ENCODE data around the gene SPPL2A. TPM values are rescaled to one million over a fixed set of nuclear protein-coding genes. Genes with fewer than 3 reads are reported as not detected.

The SPPL2A gene
- total RNA-seq, 1 experiment from 2014 or later: 61.0 TPM

- intact Hi-C loops (cut with micrococcal nuclease): no loop called here
- POLR2A ChIA-PET: no interaction called here
- RAD21 ChIA-PET (ENCODE audit: low non-redundant PET in 1 of 2, low total read pairs in 2 of 2, uncharacterized antibody in 2 of 2, unreplicated experiment in 2 of 2): no interaction called here
Measured at GRCh38 chr15:50698101-50698500, 67.4 kb downstream of the SPPL2A start.

GRCh38 chr15:50697109-50697797 lies 68.3 kb downstream of the SPPL2A start:
- ATAC-seq: no peak
- CTCF ChIA-PET: no interaction called here
- TF ChIP-seq EZH2phosphoT487 (IDR thresholded peaks at IDR 0.05; ENCODE audit: borderline replicate concordance) (no peak), EZH2 (IDR thresholded peaks at IDR 0.05) (no peak), CEBPB (IDR thresholded peaks at IDR 0.05; ENCODE audit: low read depth) (no peak), SP1 (IDR thresholded peaks at IDR 0.05; ENCODE audit: low read depth) (no peak), ZBTB33 (IDR thresholded peaks at IDR 0.05; ENCODE audit: extremely low read depth, insufficient replicate concordance, low read length) (no peak), CBX3 (IDR thresholded peaks at IDR 0.05; ENCODE audit: low read depth) (no peak), ZFX (IDR thresholded peaks at IDR 0.05) (no peak), EGR1 (IDR thresholded peaks at IDR 0.05; ENCODE audit: low read depth) (no peak), SIN3A (IDR thresholded peaks at IDR 0.05; ENCODE audit: low read depth) (no peak), CTCF (IDR thresholded peaks at IDR 0.05 in 2 of 3, conservative IDR thresholded peaks at IDR 0.05 in 1 of 3; ENCODE audit: borderline replicate concordance in 1 of 3, insufficient read depth in 1 of 3, low read depth in 2 of 3, low read length in 2 of 3) (no peak), TCF7L2 (IDR thresholded peaks at IDR 0.05; ENCODE audit: borderline replicate concordance, extremely low read depth, insufficient read depth, insufficient read length) (no peak), ZNF274 (IDR thresholded peaks at IDR 0.05; ENCODE audit: low read depth, low read length) (no peak), RAD21 (IDR thresholded peaks at IDR 0.05; ENCODE audit: low read depth) (no peak), POLR2A (IDR thresholded peaks at IDR 0.05; ENCODE audit: borderline replicate concordance, extremely low read depth, insufficient read depth, insufficient read length) (no peak), ATF3 (IDR thresholded peaks at IDR 0.05) (no peak), SRF (IDR thresholded peaks at IDR 0.05; ENCODE audit: low read depth) (no peak), YY1 (IDR thresholded peaks at IDR 0.05; ENCODE audit: extremely low read depth, insufficient replicate concordance, low read depth, low read length) (no peak)

More at GRCh38 chr15:50698101-50698500, 67.4 kb downstream of the SPPL2A start:
- ATAC-seq: no peak
- CTCF ChIA-PET: no interaction called here
- Histone ChIP-seq H4K20me1 (ENCODE audit: insufficient read depth) (no peaks in the 10 kb centered on the region), H3K27ac (ENCODE audit: low read depth, low read length) (no peak overlapping the region), H3K9me2 (ENCODE audit: insufficient read depth) (no peaks in the 10 kb centered on the region), H3K4me2 (ENCODE audit: low read length) (no peak overlapping the region), H3K79me2 (ENCODE audit: insufficient read depth, low read length) (no peaks in the 10 kb centered on the region), H2AFZ (ENCODE audit: low read depth, low read length, poor library complexity, severe bottlenecking) (no peak overlapping the region), H3K9me3 (ENCODE audit: control insufficient read depth in 1 of 2, insufficient read depth in 1 of 2, low read depth in 1 of 2, low read length in 2 of 2) (no peaks in the 10 kb centered on the region), H3K9ac (ENCODE audit: low read length) (no peak overlapping the region), H3K27me3 (ENCODE audit: insufficient read depth, low read length) (no peaks in the 10 kb centered on the region), H3K36me3 (ENCODE audit: control insufficient read depth in 1 of 2, insufficient read depth in 2 of 2, low read length in 2 of 2) (no peaks in the 10 kb centered on the region), H3K4me1 (ENCODE audit: control insufficient read depth in 1 of 2, insufficient read depth in 2 of 2, low read length in 2 of 2) (no peaks in the 10 kb centered on the region), H3K4me3 (replicated peaks in 1 of 2; ENCODE audit: low read depth in 1 of 2, low read length in 2 of 2) (no peak overlapping the region)
- BruUV-seq (replicated peaks): no TSS peak
- no peak for TF ChIP-seq TCF7L2 (IDR thresholded peaks at IDR 0.05; ENCODE audit: borderline replicate concordance, extremely low read depth, insufficient read depth, insufficient read length)
- no peak for DNase-seq (ENCODE audit: low read depth, low spot score)

More at GRCh38 chr15:50697109-50697797, 68.3 kb downstream of the SPPL2A start:
- H3K9me2 ChIP-seq (ENCODE audit: insufficient read depth): no peaks in the 10 kb centered on the region
- no peak overlapping the region for H3K4me3 ChIP-seq (replicated peaks in 1 of 2; ENCODE audit: low read depth in 1 of 2, low read length in 2 of 2)
- no TSS peak for BruUV-seq (replicated peaks)
- intact Hi-C loops (cut with micrococcal nuclease): no loop called here
- no peaks in the 10 kb centered on the region for H3K79me2 ChIP-seq (ENCODE audit: insufficient read depth, low read length)
- no peak overlapping the region for H3K4me2 ChIP-seq (ENCODE audit: low read length)
- H3K27me3 ChIP-seq (ENCODE audit: insufficient read depth, low read length): no peaks in the 10 kb centered on the region
- ChIA-PET POLR2A (no interaction called here), RAD21 (ENCODE audit: low non-redundant PET in 1 of 2, low total read pairs in 2 of 2, uncharacterized antibody in 2 of 2, unreplicated experiment in 2 of 2) (no interaction called here)
- no peaks in the 10 kb centered on the region for H3K9me3 ChIP-seq (ENCODE audit: control insufficient read depth in 1 of 2, insufficient read depth in 1 of 2, low read depth in 1 of 2, low read length in 2 of 2)
- H3K4me1 ChIP-seq (ENCODE audit: control insufficient read depth in 1 of 2, insufficient read depth in 2 of 2, low read length in 2 of 2): no peaks in the 10 kb centered on the region
- H2AFZ ChIP-seq (ENCODE audit: low read depth, low read length, poor library complexity, severe bottlenecking): no peak overlapping the region
- no peak for DNase-seq (ENCODE audit: low read depth, low spot score)
- no peak overlapping the region for H3K9ac ChIP-seq (ENCODE audit: low read length)
- no peaks in the 10 kb centered on the region for H4K20me1 ChIP-seq (ENCODE audit: insufficient read depth)
- H3K27ac ChIP-seq (ENCODE audit: low read depth, low read length): no peak overlapping the region
- H3K36me3 ChIP-seq (ENCODE audit: control insufficient read depth in 1 of 2, insufficient read depth in 2 of 2, low read length in 2 of 2): no peaks in the 10 kb centered on the region

Data from HCT116 (cell line).